ENCODE data around the gene AP2A1. TPM values are rescaled to one million over a fixed set of nuclear protein-coding genes. Genes with fewer than 3 reads are reported as not detected.

Gene AP2A1
- total RNA-seq, 1 donor from 2014 or later = 96.7 TPM

GRCh38 chr19:49850487-49851342, 83.9 kb downstream of the AP2A1 start, which contains the start of gene PTOV1:
Gene PTOV1 (plus strand): TSS chr19:49851159.
- peaks cover 4% of the 10 kb centered on the region for H3K9me3 Mint-ChIP-seq
- DNase-seq (ENCODE audit: low read depth, low spot score) = peak; percentile 96

DNA sequence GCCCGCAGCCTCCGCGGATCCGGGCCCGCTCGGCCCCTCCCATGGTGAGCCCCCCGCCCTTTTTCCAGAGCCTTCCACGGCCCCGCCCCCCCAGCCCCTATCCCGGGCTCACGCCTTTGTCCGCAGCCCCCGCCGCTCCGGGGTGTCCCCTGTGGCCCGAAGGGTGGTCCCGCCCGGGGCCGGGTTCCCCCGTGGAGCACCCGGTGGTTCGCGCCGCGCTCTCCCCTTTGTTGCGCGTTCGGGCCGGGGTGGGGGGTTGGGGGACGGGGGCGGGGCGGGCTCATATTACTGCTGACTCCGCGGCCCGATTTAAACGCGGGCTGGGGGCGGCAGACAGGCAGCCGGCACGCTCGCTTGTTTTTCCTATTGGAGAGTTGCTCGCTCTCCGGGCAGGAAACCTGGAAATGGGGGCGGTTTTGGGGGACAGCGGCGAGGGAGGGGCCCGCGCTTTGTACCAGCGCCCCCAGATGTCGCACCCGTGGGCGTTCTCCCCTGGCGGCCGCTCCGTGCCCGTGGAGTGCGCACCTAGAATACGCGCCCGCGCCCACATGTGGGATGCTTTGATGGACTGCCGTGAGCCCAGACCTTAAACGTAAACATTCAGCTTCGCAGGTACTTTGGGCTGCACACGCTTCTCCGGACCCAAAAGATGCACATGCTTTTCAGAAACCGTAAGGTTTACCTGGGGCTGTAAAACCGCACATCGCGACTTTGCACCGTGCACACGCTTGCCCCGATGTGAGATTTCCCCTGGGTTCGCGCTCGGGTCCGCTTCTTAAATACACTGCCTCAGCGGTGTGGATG, 84.9 kb downstream of the AP2A1 start:
- Mint-ChIP-seq H3K9me3 (peaks cover 4% of the 10 kb centered on the region), H3K36me3 (ENCODE audit: low read depth) (peaks cover 24% of the 10 kb centered on the region), H3K4me3 (peak overlapping the region; percentile 93), H3K27ac (ENCODE audit: unreplicated experiment) (no peak overlapping the region), H3K27me3 (ENCODE audit: low read depth) (peaks cover 21% of the 10 kb centered on the region), H3K4me1 (peaks cover 26% of the 10 kb centered on the region)
- TF ChIP-seq, protein P1, sequence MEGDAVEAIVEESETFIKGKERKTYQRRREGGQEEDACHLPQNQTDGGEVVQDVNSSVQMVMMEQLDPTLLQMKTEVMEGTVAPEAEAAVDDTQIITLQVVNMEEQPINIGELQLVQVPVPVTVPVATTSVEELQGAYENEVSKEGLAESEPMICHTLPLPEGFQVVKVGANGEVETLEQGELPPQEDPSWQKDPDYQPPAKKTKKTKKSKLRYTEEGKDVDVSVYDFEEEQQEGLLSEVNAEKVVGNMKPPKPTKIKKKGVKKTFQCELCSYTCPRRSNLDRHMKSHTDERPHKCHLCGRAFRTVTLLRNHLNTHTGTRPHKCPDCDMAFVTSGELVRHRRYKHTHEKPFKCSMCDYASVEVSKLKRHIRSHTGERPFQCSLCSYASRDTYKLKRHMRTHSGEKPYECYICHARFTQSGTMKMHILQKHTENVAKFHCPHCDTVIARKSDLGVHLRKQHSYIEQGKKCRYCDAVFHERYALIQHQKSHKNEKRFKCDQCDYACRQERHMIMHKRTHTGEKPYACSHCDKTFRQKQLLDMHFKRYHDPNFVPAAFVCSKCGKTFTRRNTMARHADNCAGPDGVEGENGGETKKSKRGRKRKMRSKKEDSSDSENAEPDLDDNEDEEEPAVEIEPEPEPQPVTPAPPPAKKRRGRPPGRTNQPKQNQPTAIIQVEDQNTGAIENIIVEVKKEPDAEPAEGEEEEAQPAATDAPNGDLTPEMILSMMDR (conservative IDR thresholded peaks at IDR 0.05) = no peak
- DNase-seq (ENCODE audit: low read depth, low spot score) = no peak

More at GRCh38 chr19:49850487-49851342, 83.9 kb downstream of the AP2A1 start, which contains the start of gene PTOV1:
- H3K27me3 Mint-ChIP-seq (ENCODE audit: low read depth) = peaks cover 20% of the 10 kb centered on the region
- TF ChIP-seq, protein P1 (conservative IDR thresholded peaks at IDR 0.05) = no peak
- H3K36me3 Mint-ChIP-seq (ENCODE audit: low read depth) = peaks cover 26% of the 10 kb centered on the region
- peak within 1 kb of the TSS; percentile 95 for H3K4me3 Mint-ChIP-seq
- H3K4me1 Mint-ChIP-seq = peaks cover 26% of the 10 kb centered on the region
- peak within 1 kb of the TSS; percentile 99 for H3K27ac Mint-ChIP-seq (ENCODE audit: unreplicated experiment)

- TF ChIP-seq, protein P1 (conservative IDR thresholded peaks at IDR 0.05) = no peak
- H3K4me1 Mint-ChIP-seq = peaks cover 26% of the 10 kb centered on the region
Measured at GRCh38 chr19:49852631-49853126, 85.9 kb downstream of the AP2A1 start.

DNA sequence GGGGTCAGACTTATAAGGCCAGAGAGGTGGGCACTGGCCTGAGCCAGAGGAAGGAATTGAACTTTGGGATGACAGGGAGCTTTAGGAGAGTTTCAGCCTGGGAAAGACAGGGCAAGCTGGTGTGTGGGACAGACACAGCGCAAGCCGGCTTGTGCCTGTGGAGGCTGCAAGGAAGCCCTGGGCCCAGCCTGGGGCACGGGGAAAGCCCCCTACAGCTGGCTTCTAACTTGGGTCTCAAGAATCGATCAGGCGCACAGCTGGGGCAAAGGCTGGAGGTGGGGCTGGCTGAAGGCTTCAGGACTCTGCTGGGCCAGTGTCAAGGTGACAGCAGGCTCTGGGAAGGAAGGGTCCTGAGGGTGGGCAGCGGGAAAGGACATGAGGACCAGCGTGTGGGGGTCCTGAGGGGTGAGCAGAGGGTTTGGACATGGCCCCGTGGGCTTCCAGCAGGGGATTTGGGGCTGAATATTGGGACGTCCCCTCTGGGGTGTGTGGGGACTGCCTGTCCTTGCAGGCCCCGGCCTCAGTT, 87.1 kb downstream of the AP2A1 start:
- Mint-ChIP-seq H3K27ac (ENCODE audit: unreplicated experiment) (peak overlapping the region; percentile 50), H3K27me3 (ENCODE audit: low read depth) (peaks cover 26% of the 10 kb centered on the region), H3K4me1 (peaks cover 26% of the 10 kb centered on the region), H3K36me3 (ENCODE audit: low read depth) (peaks cover 19% of the 10 kb centered on the region), H3K4me3 (peak overlapping the region; percentile 93), H3K9me3 (peaks cover 4% of the 10 kb centered on the region)
- DNase-seq (ENCODE audit: low read depth, low spot score) = no peak
- TF ChIP-seq, protein P1 (conservative IDR thresholded peaks at IDR 0.05) = no peak

More at GRCh38 chr19:49852631-49853126, 85.9 kb downstream of the AP2A1 start:
- no peak for DNase-seq (ENCODE audit: low read depth, low spot score)
- Mint-ChIP-seq H3K36me3 (ENCODE audit: low read depth) (peaks cover 22% of the 10 kb centered on the region), H3K9me3 (peaks cover 4% of the 10 kb centered on the region), H3K4me3 (peak overlapping the region; percentile 93), H3K27me3 (ENCODE audit: low read depth) (peaks cover 21% of the 10 kb centered on the region), H3K27ac (ENCODE audit: unreplicated experiment) (peak overlapping the region; percentile 75)

Measured in neural crest cell (in vitro differentiated cells).